Fibroblast of gingiva (primary cell): ENCODE results near the gene FGF5.

Experiments
- DNase-seq: peaks from one replicate; pipeline ENCODE4 v3.0.0-alpha.2; 2011; ENCODE audit warnings: low read depth

The FGF5 gene

DNA sequence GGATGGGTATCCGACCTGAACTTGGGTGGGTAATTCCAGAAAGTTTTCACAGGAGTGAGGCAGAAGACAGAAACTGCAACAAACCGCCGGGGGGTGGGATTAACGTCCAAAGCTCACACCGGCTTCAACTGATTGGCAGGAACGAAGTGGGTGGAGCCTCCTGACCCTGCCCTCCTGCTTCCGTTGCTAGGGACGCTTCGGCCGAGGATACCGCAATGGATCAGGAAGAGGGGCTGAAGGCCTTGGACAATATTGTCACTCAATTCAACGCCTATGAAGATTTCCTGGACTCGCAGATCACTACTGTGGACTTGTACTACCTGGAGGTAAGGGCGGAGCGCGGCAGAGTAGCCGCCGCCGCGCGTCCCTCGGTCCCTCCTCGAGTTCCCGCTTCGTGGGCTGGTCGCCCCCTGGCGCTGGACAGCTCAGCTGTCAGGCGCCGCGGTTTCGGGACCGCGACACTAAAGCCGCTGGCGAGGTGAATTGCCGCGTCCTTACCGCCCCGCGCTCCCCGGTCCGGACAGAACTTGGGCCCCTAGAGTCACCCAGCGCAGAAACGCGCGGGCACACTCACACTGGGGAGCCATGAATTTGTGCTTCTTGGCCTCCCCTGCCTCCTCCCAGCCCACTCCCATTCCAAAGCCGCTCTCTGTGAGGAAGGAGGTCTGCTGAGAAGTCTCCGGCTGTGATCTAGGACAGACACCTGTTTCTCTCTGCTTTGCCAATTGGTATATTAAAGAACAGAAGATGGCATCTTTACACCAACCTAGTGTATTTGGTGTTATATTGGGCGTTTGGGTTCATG lies 69.3 kb downstream of the FGF5 start, which contains the start of gene CFAP299:
TSS of gene CFAP299 (plus strand) at position 177 of the 805 bp plus-strand sequence.
- peak; percentile 83 for DNase-seq

DNA sequence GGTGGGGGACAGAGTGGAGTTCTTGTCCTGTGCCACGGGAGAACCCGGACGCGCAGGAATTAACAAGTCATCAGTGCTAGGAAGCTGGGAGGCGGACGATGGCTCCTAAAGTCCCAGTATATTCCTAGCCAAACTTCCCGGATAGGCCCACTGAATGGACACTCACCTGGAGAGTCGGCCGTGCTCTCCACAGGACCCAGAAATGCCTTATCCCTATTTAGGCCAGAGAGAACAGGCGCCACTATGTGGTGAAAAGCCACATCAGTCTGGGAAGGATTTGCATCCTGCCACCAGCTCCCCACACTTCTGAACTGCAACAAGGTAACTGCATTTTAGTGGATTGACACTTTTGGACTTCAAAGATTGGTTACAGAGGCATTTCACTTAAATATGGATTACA lies 70.1 kb downstream of the FGF5 start:
- peak; percentile 21 for DNase-seq

- DNase-seq: peak; percentile 7
Measured at GRCh38 chr4:80340036-80340435, 73.6 kb downstream of the FGF5 start.
